A673 (cell line): ENCODE measurements around the gene EIF4ENIF1.

Experiments used
- EZH2 ChIP-seq: fragments of 200-600 bp; sonication (generic); IDR thresholded peaks from 2 replicates; pipeline ENCODE4 v1.6.1; 2017; ENCODE audit warnings: borderline replicate concordance, low read depth, mild to moderate bottlenecking, mixed read lengths, antibody characterized with exemption, low read length; ENCODE audit not compliant: poor library complexity, severe bottlenecking
- TF ChIP-seq, protein P1 (sequence below): fragments of 300-800, 200-600 bp; sonication (generic); conservative IDR thresholded peaks from 2 replicates; pipeline ENCODE4 v1.5.1; 2017; ENCODE audit warnings: low read depth, mild to moderate bottlenecking, antibody characterized with exemption, low read length, moderate library complexity, mixed read lengths

DNA sequence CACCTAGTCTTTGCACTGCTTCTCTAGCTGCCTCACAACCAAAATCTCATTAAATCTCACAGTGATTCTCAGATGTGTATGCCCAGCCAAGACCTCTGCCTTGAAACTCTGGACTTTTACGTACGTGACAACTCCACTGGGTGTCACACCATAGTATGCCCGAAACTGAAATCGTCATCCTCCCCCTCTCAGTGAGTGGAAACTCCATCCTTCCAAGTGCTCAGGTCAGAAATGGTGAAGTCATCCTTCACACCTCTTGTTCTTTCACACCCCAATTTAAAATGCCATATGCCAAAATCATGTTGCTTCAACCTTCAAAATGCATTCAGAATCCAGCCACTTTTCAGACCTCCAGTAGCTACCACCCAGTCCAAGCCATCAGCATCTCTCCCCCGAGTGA lies 49.2 kb upstream of the EIF4ENIF1 start:
- TF ChIP-seq, protein P1, sequence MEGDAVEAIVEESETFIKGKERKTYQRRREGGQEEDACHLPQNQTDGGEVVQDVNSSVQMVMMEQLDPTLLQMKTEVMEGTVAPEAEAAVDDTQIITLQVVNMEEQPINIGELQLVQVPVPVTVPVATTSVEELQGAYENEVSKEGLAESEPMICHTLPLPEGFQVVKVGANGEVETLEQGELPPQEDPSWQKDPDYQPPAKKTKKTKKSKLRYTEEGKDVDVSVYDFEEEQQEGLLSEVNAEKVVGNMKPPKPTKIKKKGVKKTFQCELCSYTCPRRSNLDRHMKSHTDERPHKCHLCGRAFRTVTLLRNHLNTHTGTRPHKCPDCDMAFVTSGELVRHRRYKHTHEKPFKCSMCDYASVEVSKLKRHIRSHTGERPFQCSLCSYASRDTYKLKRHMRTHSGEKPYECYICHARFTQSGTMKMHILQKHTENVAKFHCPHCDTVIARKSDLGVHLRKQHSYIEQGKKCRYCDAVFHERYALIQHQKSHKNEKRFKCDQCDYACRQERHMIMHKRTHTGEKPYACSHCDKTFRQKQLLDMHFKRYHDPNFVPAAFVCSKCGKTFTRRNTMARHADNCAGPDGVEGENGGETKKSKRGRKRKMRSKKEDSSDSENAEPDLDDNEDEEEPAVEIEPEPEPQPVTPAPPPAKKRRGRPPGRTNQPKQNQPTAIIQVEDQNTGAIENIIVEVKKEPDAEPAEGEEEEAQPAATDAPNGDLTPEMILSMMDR, result no peak
- TF ChIP-seq EZH2, result no peak
